Osteocyte (in vitro differentiated cells): ENCODE measurements around the gene GRK1. TPM values are rescaled to one million over a fixed set of nuclear protein-coding genes. Genes with fewer than 3 reads are reported as not detected.

ENCODE experiments used
- DNase-seq: peaks from one replicate; pipeline ENCODE4 v3.0.0; 2021; ENCODE audit warnings: mixed read lengths; ENCODE audit not compliant: unreplicated experiment; ENCODE audit errors: extremely low spot score
- H3K27ac Mint-ChIP-seq: one replicate; pipeline ENCODE4 v1.8.0; 2021; ENCODE audit warnings: mild to moderate bottlenecking, mixed read lengths; ENCODE audit not compliant: unreplicated experiment
- H3K27me3 Mint-ChIP-seq: one replicate; pipeline ENCODE4 v1.8.0; 2021; ENCODE audit warnings: mixed read lengths; ENCODE audit not compliant: unreplicated experiment
- H3K36me3 Mint-ChIP-seq: one replicate; pipeline ENCODE4 v1.8.0; 2021; ENCODE audit warnings: mixed read lengths; ENCODE audit not compliant: unreplicated experiment
- H3K4me1 Mint-ChIP-seq: one replicate; pipeline ENCODE4 v1.8.0; 2021; ENCODE audit warnings: mixed read lengths; ENCODE audit not compliant: unreplicated experiment
- H3K4me3 Mint-ChIP-seq: one replicate; pipeline ENCODE4 v1.8.0; 2021; ENCODE audit warnings: mild to moderate bottlenecking, moderate library complexity, mixed read lengths; ENCODE audit not compliant: unreplicated experiment
- H3K9me3 Mint-ChIP-seq: one replicate; pipeline ENCODE4 v1.8.0; 2021; ENCODE audit warnings: mixed read lengths; ENCODE audit not compliant: unreplicated experiment
- CTCF ChIP-seq: fragments of 200-600 bp; sonication (generic); IDR thresholded peaks from 2 replicates; pipeline ENCODE4 v1.5.0; 2021; ENCODE audit warnings: antibody characterized with exemption, mild to moderate bottlenecking, moderate library complexity
- total RNA-seq: library from RNA; stranded (reverse); gene quantifications from 2 replicates; pipeline ENCODE4 v1.2.1, GENCODE V29; 2021

GRK1 gene
- total RNA-seq, 1 donor from 2014 or later, result not detected

GRCh38 chr13:113654175-113654560 lies 12.9 kb upstream of the GRK1 start:
- Mint-ChIP-seq H3K4me1 (peaks cover 17% of the 10 kb centered on the region), H3K27ac (peak overlapping the region; percentile 38), H3K9me3 (no peaks in the 10 kb centered on the region), H3K4me3 (no peak overlapping the region), H3K36me3 (no peaks in the 10 kb centered on the region), H3K27me3 (no peaks in the 10 kb centered on the region)
- TF ChIP-seq CTCF, result no peak
- DNase-seq, result no peak

- no peaks in the 10 kb centered on the region for H3K36me3 Mint-ChIP-seq
- H3K4me1 Mint-ChIP-seq, result peaks cover 17% of the 10 kb centered on the region
- DNase-seq, result no peak
These were observed 12.3 kb upstream of the GRK1 start for GRCh38 chr13:113654591-113655345.

GRCh38 chr13:113655346-113656002 lies 11.5 kb upstream of the GRK1 start:
- DNase-seq, result no peak
- Mint-ChIP-seq H3K4me1 (peaks cover 17% of the 10 kb centered on the region), H3K27ac (no peak overlapping the region), H3K36me3 (no peaks in the 10 kb centered on the region), H3K4me3 (no peak overlapping the region), H3K27me3 (no peaks in the 10 kb centered on the region), H3K9me3 (no peaks in the 10 kb centered on the region)
- TF ChIP-seq CTCF, result no peak

More at GRCh38 chr13:113654591-113655345, 12.3 kb upstream of the GRK1 start:
- H3K27me3 Mint-ChIP-seq, result no peaks in the 10 kb centered on the region
- H3K9me3 Mint-ChIP-seq, result no peaks in the 10 kb centered on the region
- H3K27ac Mint-ChIP-seq, result no peak overlapping the region
- no peak for TF ChIP-seq CTCF
- H3K4me3 Mint-ChIP-seq, result no peak overlapping the region

GRCh38 chr13:113656003-113656588 lies 10.9 kb upstream of the GRK1 start:
- Mint-ChIP-seq H3K27ac (no peak overlapping the region), H3K4me3 (no peak overlapping the region), H3K9me3 (peaks cover 6% of the 10 kb centered on the region), H3K36me3 (peaks cover 2% of the 10 kb centered on the region), H3K4me1 (peaks cover 17% of the 10 kb centered on the region), H3K27me3 (peaks cover 6% of the 10 kb centered on the region)
- TF ChIP-seq CTCF, result no peak
- DNase-seq, result no peak
